ENCODE measurements around the gene PDZRN4.

DNA sequence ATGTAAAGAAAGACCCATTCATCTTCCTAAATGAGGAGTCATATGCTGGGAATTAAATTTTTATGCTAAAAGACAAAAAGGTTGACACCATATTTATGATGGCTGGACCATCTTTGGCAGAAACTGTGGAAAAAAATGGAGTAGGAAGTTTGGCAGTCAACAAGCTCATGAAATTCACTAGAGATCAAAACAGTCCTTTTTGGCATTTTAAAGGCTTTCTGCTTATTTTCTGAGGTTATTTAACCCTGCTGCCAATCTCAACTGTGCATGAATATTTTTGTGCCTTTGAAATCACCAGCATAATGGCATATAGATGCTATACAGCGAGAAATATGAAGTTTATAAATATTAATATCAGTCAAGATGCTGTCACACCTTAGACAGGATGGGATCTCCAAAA, 399.5 kb downstream of the PDZRN4 start:
- TF ChIP-seq, protein P1, sequence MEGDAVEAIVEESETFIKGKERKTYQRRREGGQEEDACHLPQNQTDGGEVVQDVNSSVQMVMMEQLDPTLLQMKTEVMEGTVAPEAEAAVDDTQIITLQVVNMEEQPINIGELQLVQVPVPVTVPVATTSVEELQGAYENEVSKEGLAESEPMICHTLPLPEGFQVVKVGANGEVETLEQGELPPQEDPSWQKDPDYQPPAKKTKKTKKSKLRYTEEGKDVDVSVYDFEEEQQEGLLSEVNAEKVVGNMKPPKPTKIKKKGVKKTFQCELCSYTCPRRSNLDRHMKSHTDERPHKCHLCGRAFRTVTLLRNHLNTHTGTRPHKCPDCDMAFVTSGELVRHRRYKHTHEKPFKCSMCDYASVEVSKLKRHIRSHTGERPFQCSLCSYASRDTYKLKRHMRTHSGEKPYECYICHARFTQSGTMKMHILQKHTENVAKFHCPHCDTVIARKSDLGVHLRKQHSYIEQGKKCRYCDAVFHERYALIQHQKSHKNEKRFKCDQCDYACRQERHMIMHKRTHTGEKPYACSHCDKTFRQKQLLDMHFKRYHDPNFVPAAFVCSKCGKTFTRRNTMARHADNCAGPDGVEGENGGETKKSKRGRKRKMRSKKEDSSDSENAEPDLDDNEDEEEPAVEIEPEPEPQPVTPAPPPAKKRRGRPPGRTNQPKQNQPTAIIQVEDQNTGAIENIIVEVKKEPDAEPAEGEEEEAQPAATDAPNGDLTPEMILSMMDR (IDR thresholded peaks at IDR 0.05; ENCODE audit: insufficient read depth, low read length, poor library complexity, severe bottlenecking) = no peak
- no peak for TF ChIP-seq EZH2phosphoT487 (conservative IDR thresholded peaks at IDR 0.05; ENCODE audit: low read length)
